Right lobe of liver (tissue), 6 donors: ENCODE measurements around the gene EMILIN2. TPM values are rescaled to one million over a fixed set of nuclear protein-coding genes. Genes with fewer than 3 reads are reported as not detected.
A peak's percentile ranks its signal among the peaks of the same experiment; 100 is the strongest.

ENCODE experiments used
- ATAC-seq, 4 donors: fragments of 200-7000 bp; cut with Tn5 transposase; one replicate each; pipeline ENCODE4 v1.9.1; 2020; ENCODE audit warnings: mild to moderate bottlenecking in 4 of 4, moderate library complexity in 4 of 4
- DNase-seq, 3 donors: peaks; one replicate each; pipeline ENCODE4 v3.0.0-alpha.2; 2020
- H3K27ac ChIP-seq, 3 donors: fragments of 200-600 bp; one replicate each; pipeline ENCODE4 v1.8.0; 2022
- H3K27me3 ChIP-seq, 2 donors: fragments of 200-600 bp; one replicate each; pipeline ENCODE4 v1.8.0; 2022
- H3K36me3 ChIP-seq, 4 donors: fragments of 200-600 bp; sonication (generic) in 1 of 4; one replicate each; pipeline versions ENCODE4 v1.5.1 to v1.8.0; 2017 to 2022; ENCODE audit warnings: control low read depth in 1 of 4
- H3K4me1 ChIP-seq, 4 donors: fragments of 200-600 bp; sonication (generic) in 1 of 4; one replicate each; pipeline versions ENCODE4 v1.5.1 to v1.8.0; 2017 to 2022; ENCODE audit warnings: control low read depth in 1 of 4
- H3K4me3 ChIP-seq, 3 donors: fragments of 200-600 bp; one replicate each; pipeline ENCODE4 v1.8.0; 2022
- H3K9me3 ChIP-seq, 4 donors: fragments of 200-600 bp; sonication (generic) in 1 of 4; one replicate each; pipeline versions ENCODE4 v1.5.1 to v1.8.0; 2017 to 2022; ENCODE audit warnings: control low read depth in 1 of 4
- CTCF ChIP-seq, 4 donors: fragments of 200-600 bp in 3 of 4; fragments of 450-650 bp in 1 of 4; IDR thresholded peaks; one replicate each; pipeline versions ENCODE4 v1.5.1 to v1.8.0; 2016 to 2022; ENCODE audit warnings: antibody characterized with exemption in 4 of 4, mild to moderate bottlenecking in 2 of 4
- POLR2A ChIP-seq: fragments of 450-650 bp; IDR thresholded peaks from one replicate; pipeline ENCODE4 v1.6.1; 2017; ENCODE audit warnings: antibody characterized with exemption, mild to moderate bottlenecking
- WGBS: methylation state at CpG from one replicate; pipeline ENCODE4 v1.1.6; 2018; ENCODE audit warnings: low coverage, low lambda C conversion rate; ENCODE audit not compliant: insufficient coverage; ENCODE audit errors: missing lambda C conversion rate; 5-methylcytosine and 5-hydroxymethylcytosine counted together
- intact Hi-C, 2 donors: fragments of 100-400 bp; cut with DNase I; formaldehyde crosslinking; loops; one replicate each; pipeline versions ENCODE4 v1.11.2 to v1.14.1; 2022
- total RNA-seq, 6 experiments: library from RNA; depleted of rRNA in 2 of 6; stranded (reverse); fragments of >200 nt in 2 of 6; fragmentation: NEBNext Ultra II Directional in 3 of 6; extraction: Animal tissue kit (Norgen Biotek cat#: 25700) in 3 of 6; gene quantifications; one replicate each; pipeline versions ENCODE4 v1.1.0 to v1.2.4, GENCODE V29; 2016 to 2023
- donor health status: DM: no; HTN: yes; CAD: no.
- donor health status: DM: no; HTN: no; CAD: no.
- donor health status: DM: no; HTN: no; CAD: no.
- donor health status: DM: no; HTN: yes; CAD: no.
- donor health status: DM: no; HTN: yes; CAD: no.

Gene EMILIN2
- total RNA-seq, 6 experiments from 2014 or later, result 0.99 to 4.4 (median 2.3) TPM

- H3K9me3 ChIP-seq, result no peaks in the 10 kb centered on the region
- intact Hi-C loops, result no loop called here
- no peak overlapping the region for H3K27ac ChIP-seq
- H3K27me3 ChIP-seq, result peaks cover 0 to 12% of the 10 kb centered on the region in 2 donors
- DNase-seq (no peak), ATAC-seq (peak in 3 of 4 donors; percentile 8 to 27 (median 24))
- no peaks in the 10 kb centered on the region for H3K36me3 ChIP-seq
- peaks cover 0 to 11% (median 0%) of the 10 kb centered on the region in 4 donors for H3K4me1 ChIP-seq
- TF ChIP-seq CTCF (IDR thresholded peaks at IDR 0.05) (no peak), POLR2A (no peak)
- 49% methylated on average over 4 of the region's 4 CpGs for WGBS
- no peak overlapping the region for H3K4me3 ChIP-seq
Observed at GRCh38 chr18:2845172-2845571, 1.6 kb upstream of the EMILIN2 start.

DNA sequence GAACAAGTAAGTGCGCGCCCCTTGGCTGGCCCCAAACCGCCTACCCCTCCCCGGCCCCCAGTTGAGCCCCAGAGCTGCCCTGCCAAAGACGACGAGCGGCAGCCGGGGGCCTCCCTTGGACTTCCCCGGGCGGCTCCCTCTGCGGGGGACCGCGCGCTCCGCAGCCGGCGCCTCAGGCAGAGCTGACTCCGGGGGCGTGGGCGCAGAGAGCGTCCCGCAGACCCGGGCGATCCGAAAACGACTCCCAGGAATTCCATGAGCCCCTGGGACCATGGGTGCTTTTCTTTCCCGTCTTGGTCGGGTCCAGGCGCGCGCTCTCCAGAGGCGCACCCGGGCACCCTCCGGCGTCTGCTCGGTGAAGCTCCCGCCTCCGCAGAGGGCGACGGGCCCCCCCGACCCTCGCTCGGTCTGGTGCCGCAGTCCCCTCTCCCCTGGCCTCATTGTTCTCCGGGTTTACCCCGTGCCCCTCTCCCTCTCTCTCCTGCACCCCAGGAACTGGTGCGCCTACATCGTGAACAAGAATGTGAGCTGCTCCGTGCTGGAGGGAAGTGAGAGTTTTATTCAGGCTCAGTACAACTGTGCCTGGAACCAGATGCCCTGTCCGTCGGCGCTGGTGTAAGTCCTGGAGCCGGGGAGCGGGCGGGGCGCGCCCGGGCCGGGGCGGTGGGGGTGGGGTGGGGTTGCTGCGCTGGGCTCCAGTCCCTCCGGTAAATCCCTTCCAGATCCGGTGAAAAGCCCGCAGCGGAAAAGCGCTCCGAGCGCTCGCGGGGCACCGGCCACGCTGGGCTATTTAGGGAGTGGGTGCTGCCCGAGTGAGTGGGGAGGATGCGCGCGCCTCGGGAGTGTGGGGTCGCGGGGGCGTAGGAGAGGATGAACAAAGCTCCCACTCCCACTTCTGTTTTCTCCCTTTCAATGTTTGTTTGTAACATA is 776 bp downstream of the EMILIN2 start:
- intact Hi-C loops, result no loop called here
- ATAC-seq (peak; percentile 20 to 48 (median 40)), DNase-seq (peak in 1 of 3 donors; percentile 29)
- H3K27ac ChIP-seq, result peak overlapping the region in 2 of 3 donors; percentile 18 to 54
- H3K4me1 ChIP-seq, result peaks cover 0 to 11% (median 0%) of the 10 kb centered on the region in 4 donors
- peak overlapping the region; percentile 18 to 31 (median 20) for H3K4me3 ChIP-seq
- TF ChIP-seq POLR2A (no peak), CTCF (IDR thresholded peaks at IDR 0.05) (no peak)
- H3K36me3 ChIP-seq, result no peaks in the 10 kb centered on the region
- no peaks in the 10 kb centered on the region for H3K9me3 ChIP-seq
- WGBS, result under 1% methylated on average over 28 of the region's 80 CpGs
- H3K27me3 ChIP-seq, result peaks cover 0 to 12% of the 10 kb centered on the region in 2 donors

DNA sequence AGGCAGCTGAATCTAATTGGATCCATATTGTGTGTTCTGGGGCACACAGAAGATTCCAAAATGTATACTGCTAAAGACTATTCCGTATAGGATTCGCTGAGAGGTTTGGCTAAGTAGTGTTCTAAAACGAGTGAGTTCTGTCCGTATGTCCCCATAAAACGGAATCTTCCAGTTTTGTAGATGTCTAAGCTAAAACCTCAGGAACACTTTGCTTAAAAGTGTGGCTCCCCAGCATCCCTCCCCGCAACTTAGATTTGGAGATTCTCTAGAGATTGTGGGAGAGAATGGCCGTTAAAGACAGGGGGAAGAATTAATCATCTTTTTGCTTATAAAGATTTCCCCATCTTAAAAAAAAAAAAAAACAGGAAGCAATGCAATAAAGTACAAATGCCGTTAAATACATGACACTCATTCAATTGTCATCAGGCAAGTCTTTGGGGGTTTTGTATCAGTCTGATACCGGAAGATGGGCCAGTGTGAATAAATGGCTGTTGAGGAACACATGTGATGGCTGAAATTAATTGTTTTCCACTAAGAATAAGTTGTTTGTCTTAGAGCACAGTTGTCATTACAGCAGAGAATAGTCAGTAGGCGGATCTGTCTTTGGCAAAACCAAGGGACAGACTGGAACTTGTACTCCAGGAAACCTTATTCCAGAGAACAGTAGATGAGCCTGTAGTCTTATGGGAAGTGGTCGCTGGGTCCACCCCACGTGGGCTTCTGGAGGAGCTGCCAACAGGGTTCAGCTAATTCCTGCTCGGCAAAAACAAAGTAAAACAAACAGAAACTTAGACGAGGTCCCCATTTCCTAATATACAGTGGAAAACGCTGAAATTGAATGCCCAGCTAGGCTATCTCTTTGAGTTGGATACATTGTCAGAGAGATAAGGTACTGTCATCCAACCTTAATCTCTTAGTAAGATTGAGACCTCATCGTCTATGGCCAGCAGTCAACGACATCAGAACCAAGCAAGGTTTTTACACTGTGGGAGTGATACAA is 1.7 kb downstream of the EMILIN2 start:
- Histone ChIP-seq H3K36me3 (no peaks in the 10 kb centered on the region), H3K4me1 (peaks cover 0 to 11% (median 0%) of the 10 kb centered on the region in 4 donors), H3K4me3 (peak overlapping the region; percentile 18 to 31 (median 20)), H3K27ac (peak overlapping the region in 1 of 3 donors; percentile 54), H3K27me3 (peaks cover 0 to 12% of the 10 kb centered on the region in 2 donors), H3K9me3 (no peaks in the 10 kb centered on the region)
- 15% methylated on average over 17 of the region's 17 CpGs for WGBS
- DNase-seq, result no peak
- no peak for TF ChIP-seq POLR2A
- no peak for TF ChIP-seq CTCF (IDR thresholded peaks at IDR 0.05)
- ATAC-seq, result no peak
- intact Hi-C loops, result no loop called here

- no peaks in the 10 kb centered on the region for H3K36me3 ChIP-seq
- intact Hi-C loops, result no loop called here
- H3K4me3 ChIP-seq, result no peak overlapping the region
- ATAC-seq (no peak), DNase-seq (no peak)
- TF ChIP-seq POLR2A, result no peak
- TF ChIP-seq CTCF (IDR thresholded peaks at IDR 0.05), result no peak
- H3K27ac ChIP-seq, result no peak overlapping the region
- H3K9me3 ChIP-seq, result no peaks in the 10 kb centered on the region
- WGBS, result 67% methylated on average over 1 of the region's 2 CpGs
- peaks cover 0 to 11% (median 0%) of the 10 kb centered on the region in 4 donors for H3K4me1 ChIP-seq
- peaks cover 0 to 12% of the 10 kb centered on the region in 2 donors for H3K27me3 ChIP-seq
Observed at GRCh38 chr18:2850816-2851215, 4.0 kb downstream of the EMILIN2 start.
